ENCODE results near the gene PRKCE. TPM values are rescaled to one million over a fixed set of nuclear protein-coding genes. Genes with fewer than 3 reads are reported as not detected.
"Not testable (repeated sequence)": the region's sequence is repeated elsewhere in the genome, so short reads cannot be mapped to it uniquely, and the experiment has no call there.

Gene PRKCE
- total RNA-seq, 1 donor, result 12.5 TPM

DNA sequence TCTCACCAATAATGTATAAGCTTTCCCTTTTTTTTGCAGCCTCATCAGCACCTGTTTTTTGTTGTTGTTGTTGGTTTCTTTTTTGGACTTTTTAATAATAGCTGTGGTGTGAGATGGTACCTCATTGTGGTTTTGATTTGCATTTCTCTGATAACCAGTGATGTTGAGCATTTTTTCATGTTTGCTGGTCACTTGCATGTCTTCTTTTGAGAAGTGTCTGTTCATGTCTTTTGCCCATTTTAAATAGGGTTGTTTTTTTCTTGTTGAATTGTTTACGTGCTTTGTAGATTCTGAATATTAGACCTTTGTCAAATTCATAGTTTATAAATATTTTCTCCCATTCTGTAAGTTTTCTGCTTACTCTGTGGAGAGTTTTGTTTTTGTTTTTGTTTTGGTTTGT, 557.3 kb downstream of the PRKCE start:
- no peak for DNase-seq (ENCODE audit: low read depth)
- H3K4me3 ChIP-seq (ENCODE audit: low read depth, low read length), result no peak overlapping the region
- no peak for TF ChIP-seq CTCF (IDR thresholded peaks at IDR 0.05; ENCODE audit: insufficient read depth, low read length)

GRCh38 chr2:46210063-46210462, 558.6 kb downstream of the PRKCE start:
- DNase-seq (ENCODE audit: low read depth), result no peak
- H3K4me3 ChIP-seq (ENCODE audit: low read depth, low read length), result no peak overlapping the region
- no peak for TF ChIP-seq CTCF (IDR thresholded peaks at IDR 0.05; ENCODE audit: insufficient read depth, low read length)

- H3K4me3 ChIP-seq (ENCODE audit: low read depth, low read length), result no peak overlapping the region
- no peak for DNase-seq (ENCODE audit: low read depth)
- TF ChIP-seq CTCF (IDR thresholded peaks at IDR 0.05; ENCODE audit: insufficient read depth, low read length), result no peak
These were observed 560.0 kb downstream of the PRKCE start for GRCh38 chr2:46211461-46211860.

DNA sequence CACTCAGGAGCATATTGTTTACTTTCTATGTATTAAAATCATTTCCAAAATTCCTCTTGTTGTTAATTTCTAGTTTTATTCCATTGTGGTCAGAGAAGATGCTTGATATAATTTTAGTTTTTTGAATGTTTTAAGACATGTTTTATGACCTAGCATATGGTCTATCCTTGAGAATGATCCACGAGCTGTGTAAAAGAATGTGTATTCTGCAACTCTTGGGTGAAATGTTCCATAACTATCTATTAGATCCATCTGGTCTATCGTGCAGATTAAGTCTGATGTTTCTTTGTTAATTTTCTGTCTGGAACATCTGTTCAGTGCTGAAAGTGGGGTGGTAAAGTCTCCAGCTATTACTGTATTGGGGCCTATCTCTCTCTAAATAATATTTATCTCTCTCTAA, 562.4 kb downstream of the PRKCE start:
- DNase-seq (ENCODE audit: low read depth), result no peak
- H3K4me3 ChIP-seq (ENCODE audit: low read depth, low read length), result no peak overlapping the region
- no peak for TF ChIP-seq CTCF (IDR thresholded peaks at IDR 0.05; ENCODE audit: insufficient read depth, low read length)

DNA sequence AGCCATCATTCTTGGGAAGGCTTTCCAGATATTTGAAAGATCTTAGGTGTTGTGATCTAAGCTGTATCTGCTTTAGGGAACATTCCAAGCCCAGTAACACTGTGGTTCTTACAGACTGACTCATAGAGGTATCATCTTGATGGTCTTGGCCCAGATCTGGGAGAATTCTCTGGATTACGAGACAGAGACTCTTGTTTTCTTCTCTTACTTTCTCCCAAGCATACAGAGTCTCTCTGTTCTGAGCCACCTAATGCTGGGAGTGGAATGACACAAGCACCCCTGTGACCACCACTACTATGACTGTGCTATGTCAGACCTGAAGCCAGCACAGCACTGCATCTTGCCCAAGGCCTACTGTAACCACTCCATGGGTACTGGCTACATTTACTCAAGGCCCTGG, 564.7 kb downstream of the PRKCE start:
- no peak overlapping the region for H3K4me3 ChIP-seq (ENCODE audit: low read depth, low read length)
- DNase-seq (ENCODE audit: low read depth), result peak; percentile 61
- no peak for TF ChIP-seq CTCF (IDR thresholded peaks at IDR 0.05; ENCODE audit: insufficient read depth, low read length)

DNA sequence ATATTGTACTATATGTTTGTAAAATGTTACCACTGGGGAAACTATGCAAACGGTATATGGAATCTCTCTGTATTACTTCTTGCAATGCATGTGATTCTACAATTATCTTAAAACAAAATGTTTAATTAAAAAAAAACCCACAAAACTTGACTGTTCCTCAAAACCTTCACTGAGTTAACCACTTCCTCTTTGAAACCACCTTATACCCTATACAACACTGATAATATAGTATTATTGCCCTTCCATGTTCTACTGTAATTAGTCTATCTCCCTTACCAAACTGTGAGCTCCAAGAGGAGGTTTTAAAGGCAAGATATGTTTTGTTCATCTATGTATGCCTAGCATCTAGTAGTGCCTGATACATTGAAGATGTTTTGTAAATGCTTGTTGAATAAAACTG, 572.0 kb downstream of the PRKCE start:
- not testable (repeated sequence) for DNase-seq (ENCODE audit: low read depth); H3K4me3 ChIP-seq (ENCODE audit: low read depth, low read length)

DNA sequence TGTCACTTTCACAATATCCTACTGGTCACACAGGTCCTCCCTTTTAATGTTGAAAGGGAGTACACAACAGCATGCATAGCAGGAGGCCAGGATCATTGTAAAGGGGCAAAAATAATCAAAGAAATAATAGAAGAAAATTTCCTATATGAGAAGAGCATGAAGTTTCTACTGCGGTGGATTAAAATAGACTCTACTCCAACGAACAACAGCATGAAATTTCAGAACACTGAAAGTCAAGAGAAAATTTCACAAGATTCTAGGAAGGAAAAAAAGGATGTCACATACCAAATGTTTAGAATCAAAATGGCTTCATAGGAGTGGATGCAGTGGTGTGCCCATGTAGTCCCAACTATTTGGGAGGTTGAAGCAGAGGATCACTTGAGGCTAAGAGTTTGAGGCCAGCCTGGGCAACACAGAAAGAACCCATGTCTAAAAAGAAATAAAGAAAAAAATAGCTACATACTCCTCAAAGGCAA, 573.7 kb downstream of the PRKCE start:
- H3K4me3 ChIP-seq (ENCODE audit: low read depth, low read length), result no peak overlapping the region
- no peak for TF ChIP-seq CTCF (IDR thresholded peaks at IDR 0.05; ENCODE audit: insufficient read depth, low read length)
- no peak for DNase-seq (ENCODE audit: low read depth)

Data from fibroblast of the aortic adventitia (primary cell).